ENCODE results near the gene MUC15.
"Not testable (repeated sequence)": the region's sequence is repeated elsewhere in the genome, so short reads cannot be mapped to it uniquely, and the experiment has no call there.

MUC15 gene, protein sequence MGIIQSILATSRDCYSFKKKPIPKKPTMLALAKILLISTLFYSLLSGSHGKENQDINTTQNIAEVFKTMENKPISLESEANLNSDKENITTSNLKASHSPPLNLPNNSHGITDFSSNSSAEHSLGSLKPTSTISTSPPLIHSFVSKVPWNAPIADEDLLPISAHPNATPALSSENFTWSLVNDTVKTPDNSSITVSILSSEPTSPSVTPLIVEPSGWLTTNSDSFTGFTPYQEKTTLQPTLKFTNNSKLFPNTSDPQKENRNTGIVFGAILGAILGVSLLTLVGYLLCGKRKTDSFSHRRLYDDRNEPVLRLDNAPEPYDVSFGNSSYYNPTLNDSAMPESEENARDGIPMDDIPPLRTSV
- 0 reads per million in 3 experiments for total RNA-seq

DNA sequence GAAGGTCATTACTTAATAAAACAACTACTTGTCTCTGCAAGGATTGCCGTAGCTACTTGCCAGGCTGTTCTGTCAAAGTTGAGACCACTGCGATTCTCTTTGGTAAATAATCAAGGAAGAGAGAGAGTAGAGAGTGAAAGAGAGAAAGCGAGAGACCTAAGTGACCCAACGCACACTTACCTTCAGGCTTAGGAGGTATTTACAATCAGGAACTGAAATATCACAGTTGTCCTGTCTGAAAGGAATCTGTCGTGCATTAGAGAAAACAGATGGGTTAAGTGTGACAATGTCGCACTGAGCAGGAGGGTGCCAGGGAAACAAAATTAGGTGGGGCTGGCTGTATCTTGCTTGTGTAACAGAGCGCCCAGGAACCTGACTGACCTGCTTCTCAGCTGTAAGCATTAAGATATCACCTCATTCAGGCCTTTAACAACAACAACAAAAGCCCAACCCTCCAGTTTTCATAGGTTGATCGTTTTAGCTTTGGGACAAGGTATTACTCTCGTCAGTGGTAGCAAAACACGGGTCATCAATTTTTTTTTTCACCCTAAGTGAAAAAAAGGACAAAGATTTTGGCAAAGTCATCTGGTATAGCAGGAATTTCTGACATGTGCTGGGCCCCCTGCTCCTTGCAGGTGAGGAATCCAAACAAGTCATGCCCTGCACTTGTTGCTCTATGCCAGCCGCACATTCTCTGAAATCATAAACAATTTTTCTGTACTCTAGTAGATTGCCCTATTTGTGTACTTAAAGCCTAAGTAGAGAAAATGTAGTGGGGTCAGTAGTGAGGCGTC lies at the start of gene MUC15:
Gene MUC15 (minus strand): TSS at position 403 of the 794 bp plus-strand sequence. CDS start 5,169 bp downstream, outside the sequence.
- no peak for DNase-seq

GRCh38 chr11:26621132-26621531 lies 49.1 kb upstream of the MUC15 start:
- DNase-seq = no peak

DNA sequence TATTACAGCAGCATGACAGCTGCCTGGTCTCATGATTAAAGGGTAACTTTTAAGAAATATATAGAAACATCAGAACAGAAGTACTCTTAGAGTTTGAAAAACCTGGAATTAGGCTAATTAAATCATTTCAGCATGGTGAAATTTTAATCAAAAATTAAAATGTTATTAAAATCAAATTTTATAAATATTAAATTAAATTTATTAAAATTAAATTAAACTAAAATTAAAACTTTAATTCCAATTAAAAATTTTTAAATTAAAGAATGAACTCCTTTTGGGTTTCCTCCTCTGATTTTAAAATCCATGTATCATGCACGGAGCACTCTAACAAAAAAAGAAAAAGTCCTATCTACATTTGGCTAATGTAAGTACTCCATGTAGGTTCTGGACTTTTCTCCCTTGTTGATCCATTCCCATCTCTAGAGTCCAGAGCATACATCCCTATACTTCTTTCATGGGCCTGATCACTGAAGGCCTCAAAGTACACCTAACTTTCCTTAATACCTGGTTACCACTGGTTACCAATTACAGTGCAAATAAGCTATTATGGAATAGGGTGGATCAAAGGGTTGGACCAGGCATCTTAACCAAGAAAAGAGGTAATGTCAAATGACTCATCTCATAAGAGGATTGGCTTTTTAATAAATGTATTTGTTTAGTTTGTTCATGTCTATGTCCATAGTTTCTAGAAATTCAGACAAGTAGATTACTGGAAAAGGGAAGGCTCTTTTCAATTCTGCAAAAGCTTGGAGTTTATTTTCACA lies 48.4 kb upstream of the MUC15 start:
- no peak for DNase-seq

- DNase-seq = no peak
Observed at GRCh38 chr11:26618441-26618840, 46.4 kb upstream of the MUC15 start.

DNA sequence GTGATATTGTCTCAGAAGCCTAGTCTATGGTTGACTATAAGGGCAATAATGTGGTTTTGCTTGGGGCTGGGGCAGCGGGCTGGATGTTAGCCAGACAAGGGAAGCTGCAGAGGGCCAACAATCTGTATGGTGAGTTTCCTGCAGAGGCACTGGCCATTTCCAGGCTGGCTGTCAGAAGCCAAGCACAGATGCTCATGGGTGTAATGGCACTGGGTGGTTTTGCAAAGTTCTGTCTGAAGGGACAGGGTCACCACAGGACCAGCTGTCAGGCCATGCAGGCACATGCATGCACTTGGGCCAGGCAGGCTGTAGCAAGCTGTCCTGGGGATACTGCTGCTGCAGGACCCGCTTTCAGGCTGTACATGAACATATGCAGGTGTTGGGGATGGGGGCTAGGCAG lies 41.7 kb upstream of the MUC15 start:
- no peak for DNase-seq

- no peak for DNase-seq
Observed at GRCh38 chr11:26608507-26609146, 36.6 kb upstream of the MUC15 start.

- DNase-seq = no peak
Observed at GRCh38 chr11:26607725-26608506, 35.9 kb upstream of the MUC15 start.

- DNase-seq = no peak
Observed at GRCh38 chr11:26599876-26600434, 27.9 kb upstream of the MUC15 start.

DNA sequence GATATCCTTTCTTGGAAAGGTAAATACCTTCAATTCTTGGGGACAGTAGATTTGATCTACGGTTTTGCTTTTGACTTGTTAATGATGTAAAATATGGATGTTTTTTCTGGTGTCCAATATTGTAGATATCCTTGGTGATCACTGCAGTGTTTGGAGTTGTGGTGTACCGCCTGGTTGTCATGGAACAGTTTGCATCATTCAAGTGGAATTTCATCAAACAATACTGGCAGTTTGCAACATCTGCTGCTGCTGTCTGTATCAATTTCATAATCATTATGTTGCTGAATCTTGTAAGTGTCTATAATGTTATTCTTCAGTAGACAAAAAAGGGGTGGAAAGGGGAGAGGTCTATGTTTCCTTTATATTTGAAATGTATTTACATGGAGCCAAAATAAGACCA lies 27.4 kb upstream of the MUC15 start:
- DNase-seq = no peak

DNA sequence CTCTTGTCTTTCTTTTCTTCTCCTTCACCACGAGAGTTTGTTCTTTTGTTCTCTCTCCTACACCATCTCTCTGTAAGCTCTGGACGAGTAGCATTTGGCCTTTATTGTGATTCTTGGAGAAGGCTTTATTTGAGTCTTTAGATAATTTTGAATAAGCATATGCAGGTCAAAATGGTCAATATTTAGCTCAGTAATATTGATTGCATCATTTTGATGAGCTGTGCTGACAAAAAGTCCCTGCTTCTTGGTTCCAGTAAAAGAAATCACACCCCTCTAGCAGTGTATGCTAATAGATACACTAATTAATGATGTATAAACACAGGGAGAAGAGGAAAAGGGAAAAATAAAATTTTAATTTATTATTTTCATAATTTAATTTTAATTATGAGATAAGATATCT lies 25.8 kb upstream of the MUC15 start:
- DNase-seq = no peak

DNA sequence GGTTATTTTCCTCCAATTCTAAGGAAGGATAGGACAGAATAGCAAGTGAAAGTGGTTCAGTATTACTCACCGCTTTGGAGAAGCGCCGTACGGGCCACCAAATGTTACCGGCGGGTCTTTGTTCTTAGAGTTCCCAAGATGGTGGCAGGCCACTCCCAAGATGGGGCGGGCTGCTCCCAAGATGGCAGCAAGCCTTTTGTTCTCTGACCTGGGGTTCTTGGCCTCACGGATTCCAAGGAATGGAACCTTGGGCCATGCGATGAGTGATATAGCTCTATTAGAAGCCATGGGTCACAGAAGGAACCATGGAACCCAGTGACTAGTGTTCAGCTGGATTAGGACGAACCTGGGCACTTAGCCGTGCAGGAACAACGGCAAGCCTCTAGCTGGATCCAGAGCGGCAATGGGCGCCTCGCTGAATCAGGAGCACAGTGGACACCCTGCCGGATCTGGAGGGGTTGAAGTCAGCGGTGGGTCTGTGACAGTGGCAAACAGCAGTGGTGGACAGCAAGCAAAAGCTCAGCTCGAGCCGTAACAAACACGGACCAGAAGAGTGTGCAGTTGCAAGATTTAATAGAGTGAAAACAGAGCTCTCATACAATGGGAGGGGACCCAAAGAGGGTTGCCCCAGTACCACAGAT lies 25.1 kb upstream of the MUC15 start:
- DNase-seq = not testable (repeated sequence)

GRCh38 chr11:26595207-26595865 lies 23.3 kb upstream of the MUC15 start:
- DNase-seq = not testable (repeated sequence)

GRCh38 chr11:26593691-26594090 lies 21.6 kb upstream of the MUC15 start:
- DNase-seq = no peak

GRCh38 chr11:26587073-26587472 lies 15.0 kb upstream of the MUC15 start:
- DNase-seq = no peak

DNA sequence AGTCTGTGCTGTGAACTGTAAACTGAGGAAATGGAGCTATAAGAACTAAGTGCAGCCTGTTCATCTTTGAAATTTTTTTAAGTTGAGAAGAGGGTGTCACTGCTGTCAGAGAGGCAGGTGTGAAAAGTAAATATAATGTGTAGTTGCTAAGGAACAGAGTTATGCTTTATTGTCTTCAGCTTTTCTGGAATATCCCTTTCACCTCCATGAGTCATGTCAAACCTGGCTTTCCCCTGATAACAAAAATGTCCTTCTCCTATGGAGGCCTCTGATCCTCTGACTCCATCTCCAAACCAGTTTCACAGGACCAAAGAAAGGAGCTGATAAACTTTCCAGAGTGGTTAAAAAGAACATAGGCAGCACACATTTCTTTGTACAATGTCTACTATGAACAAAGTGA lies 12.8 kb upstream of the MUC15 start:
- no peak for DNase-seq

DNA sequence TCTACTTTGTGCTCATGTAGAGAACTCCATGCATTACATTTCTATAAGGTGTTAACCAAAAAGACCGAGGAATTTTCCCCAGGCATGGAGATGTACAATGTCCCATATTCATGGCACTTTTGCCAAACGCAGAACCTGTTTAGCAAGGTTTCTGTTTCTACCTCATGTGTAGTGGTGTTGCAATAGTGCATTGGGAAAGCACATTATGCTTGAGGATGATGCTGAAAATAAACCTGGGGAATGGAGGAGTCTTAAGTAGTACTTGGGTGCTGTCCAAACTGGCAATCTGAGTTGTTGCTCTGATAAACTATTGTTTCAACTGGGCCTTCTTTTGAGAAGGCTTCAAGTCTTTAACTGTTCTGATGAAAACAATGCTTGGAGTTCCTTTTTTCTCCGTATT lies 11.5 kb upstream of the MUC15 start:
- DNase-seq = no peak

DNA sequence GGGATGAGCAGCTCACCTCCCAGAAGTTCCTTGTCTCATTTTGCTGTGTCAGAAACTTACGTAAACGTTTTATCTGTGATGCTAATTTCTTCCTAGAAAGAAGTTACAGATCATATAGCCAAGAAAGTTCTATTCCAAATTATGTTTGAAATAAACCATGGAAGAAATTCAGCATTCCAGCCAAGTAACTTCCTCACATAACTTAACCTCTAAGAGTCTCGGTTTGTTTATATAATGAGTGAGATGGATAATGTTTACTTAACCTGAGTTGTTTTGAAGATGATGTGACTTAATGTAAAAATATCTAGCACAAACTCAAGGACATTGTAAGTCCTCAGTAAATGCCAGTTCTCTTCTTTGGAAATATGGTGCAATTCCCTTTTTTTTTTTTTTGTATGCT lies 8.9 kb upstream of the MUC15 start:
- DNase-seq = no peak

DNA sequence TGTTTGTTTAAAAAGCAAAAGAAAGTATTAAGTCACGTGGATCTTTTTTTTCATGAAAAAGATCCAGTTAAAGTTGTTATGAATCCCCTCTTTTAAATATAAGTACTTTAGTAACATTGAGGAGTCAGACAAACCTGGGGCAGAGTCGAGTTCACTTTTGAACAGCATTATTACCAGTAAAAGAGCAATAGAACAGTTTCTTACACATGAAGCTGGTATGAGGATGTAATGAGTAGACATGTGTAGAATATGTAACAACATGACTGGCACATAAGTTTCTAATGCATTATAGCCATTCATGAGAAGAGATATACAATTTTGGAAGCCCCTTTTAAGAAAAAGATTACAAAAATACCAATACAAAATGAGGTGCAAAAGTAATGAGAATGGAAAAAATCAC lies 7.6 kb upstream of the MUC15 start:
- DNase-seq = no peak

- DNase-seq = no peak
Observed at GRCh38 chr11:26578998-26579661, 7.1 kb upstream of the MUC15 start.

DNA sequence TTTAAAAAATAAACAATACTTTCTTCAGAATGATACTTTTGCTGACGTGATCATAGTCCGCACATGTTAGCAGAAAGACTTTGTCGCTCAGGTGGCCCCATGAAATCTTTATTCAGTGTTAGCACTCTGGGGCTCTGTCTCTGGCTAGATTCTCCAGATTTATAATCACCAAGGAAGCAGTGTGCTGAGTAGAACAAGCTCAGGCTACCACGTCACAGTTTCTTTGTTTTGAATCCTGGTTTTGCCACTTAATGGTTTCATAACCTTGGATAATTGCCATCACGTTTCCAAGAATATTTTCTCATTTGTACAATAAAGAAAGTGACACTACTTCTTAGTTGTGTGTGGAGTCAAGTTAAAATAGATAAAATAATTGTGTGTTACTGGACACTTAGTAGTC lies 3.9 kb upstream of the MUC15 start:
- DNase-seq = no peak
